GM18505 (cell line): ENCODE results near the gene JADE1.
A peak's percentile ranks its signal among the peaks of the same experiment; 100 is the strongest.

ENCODE experiments used
- ATAC-seq: cut with Tn5 transposase; IDR thresholded peaks from one replicate; pipeline ENCODE4 v1.9.1; 2021; ENCODE audit not compliant: unreplicated experiment
- POLR2A ChIP-seq: IDR thresholded peaks from 4 replicates; pipeline ENCODE4 v1.6.1; 2011; ENCODE audit warnings: borderline replicate concordance; ENCODE audit not compliant: insufficient read depth, insufficient read length; ENCODE audit errors: extremely low read depth

The JADE1 gene

GRCh38 chr4:128809477-128810330 is at the start of gene JADE1:
JADE1 (plus strand) TSS chr4:128809700; CDS start chr4:128831759, 22,059 bp downstream.
- peak; percentile 46 for ATAC-seq
- TF ChIP-seq POLR2A, result peak; percentile 64

- no peak for TF ChIP-seq POLR2A
- no peak for ATAC-seq
These were observed 42.7 kb upstream of the JADE1 start for GRCh38 chr4:128766781-128767180.

GRCh38 chr4:128768373-128768996 is 41.0 kb upstream of the JADE1 start:
- no peak for ATAC-seq
- TF ChIP-seq POLR2A, result no peak

GRCh38 chr4:128769011-128769410 is 40.5 kb upstream of the JADE1 start:
- ATAC-seq, result no peak
- TF ChIP-seq POLR2A, result no peak

GRCh38 chr4:128770807-128771206 is 38.7 kb upstream of the JADE1 start:
- TF ChIP-seq POLR2A, result no peak
- ATAC-seq, result no peak

- no peak for TF ChIP-seq POLR2A
- no peak for ATAC-seq
These were observed 34.0 kb upstream of the JADE1 start for GRCh38 chr4:128775477-128775876.

- no peak for TF ChIP-seq POLR2A
- ATAC-seq, result no peak
These were observed 33.6 kb upstream of the JADE1 start for GRCh38 chr4:128775916-128776315.

- ATAC-seq, result no peak
- no peak for TF ChIP-seq POLR2A
These were observed 32.7 kb upstream of the JADE1 start for GRCh38 chr4:128776794-128777216.

- no peak for ATAC-seq
- TF ChIP-seq POLR2A, result no peak
These were observed 28.8 kb upstream of the JADE1 start for GRCh38 chr4:128780688-128781087.

GRCh38 chr4:128782076-128782715 is 27.3 kb upstream of the JADE1 start:
- TF ChIP-seq POLR2A, result no peak
- ATAC-seq, result peak; percentile 61

- no peak for TF ChIP-seq POLR2A
- no peak for ATAC-seq
These were observed 26.5 kb upstream of the JADE1 start for GRCh38 chr4:128782875-128783614.

- no peak for TF ChIP-seq POLR2A
- no peak for ATAC-seq
These were observed 21.8 kb upstream of the JADE1 start for GRCh38 chr4:128787509-128788311.
